ENCODE data around the gene TRIM46. TPM values are rescaled to one million over a fixed set of nuclear protein-coding genes. Genes with fewer than 3 reads are reported as not detected.
"Not testable (repeated sequence)": the region's sequence is repeated elsewhere in the genome, so short reads cannot be mapped to it uniquely, and the experiment has no call there.

TRIM46 gene
- total RNA-seq, 1 experiment from 2014 or later: 18.4 TPM

DNA sequence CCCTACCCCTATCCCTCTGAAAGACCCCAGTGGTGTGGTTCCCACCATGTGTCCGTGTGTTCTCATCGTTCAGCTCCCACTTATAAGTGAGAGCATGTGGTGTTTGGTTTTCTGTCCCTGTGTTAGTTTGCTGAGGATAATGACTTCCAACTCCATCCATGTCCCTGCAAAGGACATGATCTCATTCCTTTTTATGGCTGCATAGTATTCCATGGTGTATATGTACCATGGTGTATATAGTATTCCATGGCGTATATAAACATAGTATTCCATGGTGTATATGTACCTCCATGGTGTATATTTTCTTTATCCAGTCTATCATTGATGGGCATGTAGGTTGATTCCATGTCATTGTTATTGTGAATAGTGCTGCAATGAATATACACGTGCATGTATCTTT is 9.9 kb upstream of the TRIM46 start:
- WGBS (ENCODE audit: extremely low coverage, insufficient read length, low lambda C conversion rate): no CpG with 5 or more reads among the region's 4 CpGs
- H3K18ac ChIP-seq (ENCODE audit: insufficient read length, low read depth, low read length); H3K36me3 Mint-ChIP-seq (ENCODE audit: insufficient read depth in 1 of 3, low read depth in 3 of 3); H2BK120ac ChIP-seq (ENCODE audit: low read depth, low read length, poor library complexity, severe bottlenecking); DNase-seq; H3K56ac ChIP-seq (ENCODE audit: insufficient read length, low read depth, low read length); H3K9ac ChIP-seq (ENCODE audit: extremely low read depth, insufficient read length, low read length); H2BK5ac ChIP-seq (ENCODE audit: insufficient read length, low read length); H3T11ph ChIP-seq (ENCODE audit: low read length); H3K79me1 ChIP-seq (ENCODE audit: insufficient read depth, low read depth, low read length, poor library complexity, severe bottlenecking); H3K14ac ChIP-seq (ENCODE audit: insufficient read depth, low read length); H3K9me3 ChIP-seq (ENCODE audit: control insufficient read depth, low read depth, low read length); H3K27me3 ChIP-seq (ENCODE audit: insufficient read depth, low read length); H2BK12ac ChIP-seq (ENCODE audit: insufficient read length, low read depth, low read length); H4K20me1 ChIP-seq (ENCODE audit: control insufficient read depth, insufficient read depth, insufficient read length); H2AFZ ChIP-seq (ENCODE audit: low read length); H2AK5ac ChIP-seq (ENCODE audit: insufficient read length, low read length); H4K5ac ChIP-seq (ENCODE audit: insufficient read length, low read depth, low read length); H3K23ac ChIP-seq (ENCODE audit: insufficient read length, low read depth, low read length); H3K27ac Mint-ChIP-seq; H3K79me2 ChIP-seq (ENCODE audit: insufficient read depth, low read length); H3K4me1 ChIP-seq (ENCODE audit: insufficient read depth, low read length); H2BK15ac ChIP-seq (ENCODE audit: low read depth, low read length); H3K23me2 ChIP-seq (ENCODE audit: insufficient read length, low read depth, low read length, poor library complexity, severe bottlenecking); H4K91ac ChIP-seq (ENCODE audit: insufficient read length, low read depth, low read length); H4K8ac ChIP-seq (replicated peaks; ENCODE audit: insufficient read length, low read depth, low read length); H3K4me2 ChIP-seq (ENCODE audit: insufficient read depth, insufficient read length, low read length); H2BK20ac ChIP-seq (ENCODE audit: low read depth, low read length, poor library complexity, severe bottlenecking); H3K9me3 Mint-ChIP-seq; H3K4ac ChIP-seq (ENCODE audit: low read depth, low read length); H3K27ac ChIP-seq (ENCODE audit: insufficient read length, low read depth, low read length): not testable (repeated sequence)
- peak overlapping the region in 1 of 2 experiments; percentile 32; a peak in 1 of 5 replicates for H3K4me3 Mint-ChIP-seq
- H3K4me1 Mint-ChIP-seq: peaks cover 5 to 18% of the 10 kb centered on the region in 2 experiments
- H3K27me3 Mint-ChIP-seq (ENCODE audit: low read depth): peaks cover 17% of the 10 kb centered on the region

DNA sequence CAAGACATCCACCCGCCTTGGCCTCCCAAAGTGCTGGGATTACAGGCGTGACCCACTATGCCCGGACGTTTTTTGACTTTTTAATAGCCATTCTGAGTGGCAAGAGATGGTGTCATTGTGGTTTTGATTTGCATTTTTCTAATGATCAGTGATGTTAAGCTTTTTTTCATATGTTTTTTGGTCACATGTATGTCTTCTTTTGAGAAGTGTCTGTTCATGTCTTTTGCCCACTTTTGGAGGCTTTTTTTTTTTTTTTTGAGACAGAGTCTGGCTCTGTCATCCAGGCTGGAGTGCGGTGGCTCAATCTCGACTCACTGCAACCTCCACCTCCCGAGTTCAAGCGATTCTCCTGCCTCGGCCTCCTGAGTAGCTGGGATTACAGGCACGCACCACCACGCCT is 9.0 kb upstream of the TRIM46 start:
- H3K14ac ChIP-seq (ENCODE audit: insufficient read depth, low read length); H2AK5ac ChIP-seq (ENCODE audit: insufficient read length, low read length); H3K27ac Mint-ChIP-seq; H2BK120ac ChIP-seq (ENCODE audit: low read depth, low read length, poor library complexity, severe bottlenecking); H3K36me3 Mint-ChIP-seq (ENCODE audit: insufficient read depth in 1 of 3, low read depth in 3 of 3); H2BK5ac ChIP-seq (ENCODE audit: insufficient read length, low read length); H3K79me2 ChIP-seq (ENCODE audit: insufficient read depth, low read length); H3K79me1 ChIP-seq (ENCODE audit: insufficient read depth, low read depth, low read length, poor library complexity, severe bottlenecking); H3K4ac ChIP-seq (ENCODE audit: low read depth, low read length); H4K20me1 ChIP-seq (ENCODE audit: control insufficient read depth, insufficient read depth, insufficient read length); H2BK15ac ChIP-seq (ENCODE audit: low read depth, low read length); H3K9me3 Mint-ChIP-seq; H3T11ph ChIP-seq (ENCODE audit: low read length); H3K9me3 ChIP-seq (ENCODE audit: control insufficient read depth, low read depth, low read length); H3K23ac ChIP-seq (ENCODE audit: insufficient read length, low read depth, low read length); H3K23me2 ChIP-seq (ENCODE audit: insufficient read length, low read depth, low read length, poor library complexity, severe bottlenecking); H3K4me1 ChIP-seq (ENCODE audit: insufficient read depth, low read length); H2AFZ ChIP-seq (ENCODE audit: low read length); DNase-seq; H2BK12ac ChIP-seq (ENCODE audit: insufficient read length, low read depth, low read length); H4K5ac ChIP-seq (ENCODE audit: insufficient read length, low read depth, low read length); H3K9ac ChIP-seq (ENCODE audit: extremely low read depth, insufficient read length, low read length); H3K18ac ChIP-seq (ENCODE audit: insufficient read length, low read depth, low read length); H4K8ac ChIP-seq (replicated peaks; ENCODE audit: insufficient read length, low read depth, low read length); H3K56ac ChIP-seq (ENCODE audit: insufficient read length, low read depth, low read length); H3K4me3 Mint-ChIP-seq; H3K27me3 ChIP-seq (ENCODE audit: insufficient read depth, low read length); H2BK20ac ChIP-seq (ENCODE audit: low read depth, low read length, poor library complexity, severe bottlenecking); H4K91ac ChIP-seq (ENCODE audit: insufficient read length, low read depth, low read length); H3K27ac ChIP-seq (ENCODE audit: insufficient read length, low read depth, low read length); H3K4me2 ChIP-seq (ENCODE audit: insufficient read depth, insufficient read length, low read length); H3K27me3 Mint-ChIP-seq (ENCODE audit: low read depth): not testable (repeated sequence)
- no CpG with 5 or more reads among the region's 11 CpGs for WGBS (ENCODE audit: extremely low coverage, insufficient read length, low lambda C conversion rate)
- peaks cover 5 to 18% of the 10 kb centered on the region in 2 experiments for H3K4me1 Mint-ChIP-seq

Measured in H9 (cell line).